GM12873 (cell line): Measurements from ENCODE around the gene COX6B2.

Source experiments
- TF ChIP-seq, protein P1 (sequence below): IDR thresholded peaks from 2 replicates; pipeline ENCODE4 v1.5.1; 2012; ENCODE audit warnings: low read depth, mild to moderate bottlenecking, moderate library complexity, low read length, control low read depth; ENCODE audit not compliant: insufficient read depth; ENCODE audit errors: missing control alignments

The COX6B2 gene

DNA sequence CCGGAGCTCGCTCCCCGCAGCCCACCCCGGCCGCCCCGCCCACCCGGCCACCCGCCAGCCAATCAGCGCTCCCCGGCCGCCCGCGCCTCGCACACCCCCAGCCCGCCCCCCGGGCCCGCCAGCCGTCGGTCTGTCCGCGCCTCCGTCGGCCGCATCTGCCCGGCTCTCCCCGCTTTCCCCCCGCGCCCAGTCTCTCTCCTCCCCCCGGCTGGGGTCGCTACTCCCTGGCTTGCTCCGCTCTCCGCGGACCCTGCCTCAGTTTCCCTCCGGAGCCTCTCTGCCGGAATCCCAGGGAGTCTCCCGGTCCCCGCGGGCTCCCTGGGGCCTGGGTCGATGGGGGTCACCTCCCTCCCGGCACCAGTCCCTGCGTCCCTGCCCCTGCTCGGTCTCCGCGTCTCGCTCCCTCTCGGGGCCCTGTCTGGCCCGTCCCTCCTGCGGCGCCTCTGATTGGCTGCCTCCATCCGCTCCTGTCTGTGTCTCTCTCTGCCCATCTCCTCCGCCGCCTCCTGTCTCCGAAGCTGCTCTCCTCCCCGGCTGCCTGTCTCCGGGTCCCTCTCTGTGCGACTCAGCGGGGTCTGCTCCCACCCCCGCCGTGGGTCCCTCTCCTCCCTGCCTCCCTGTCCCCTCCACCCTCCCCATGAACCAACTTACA lies 15.3 kb upstream of the COX6B2 start:
- TF ChIP-seq, protein P1, sequence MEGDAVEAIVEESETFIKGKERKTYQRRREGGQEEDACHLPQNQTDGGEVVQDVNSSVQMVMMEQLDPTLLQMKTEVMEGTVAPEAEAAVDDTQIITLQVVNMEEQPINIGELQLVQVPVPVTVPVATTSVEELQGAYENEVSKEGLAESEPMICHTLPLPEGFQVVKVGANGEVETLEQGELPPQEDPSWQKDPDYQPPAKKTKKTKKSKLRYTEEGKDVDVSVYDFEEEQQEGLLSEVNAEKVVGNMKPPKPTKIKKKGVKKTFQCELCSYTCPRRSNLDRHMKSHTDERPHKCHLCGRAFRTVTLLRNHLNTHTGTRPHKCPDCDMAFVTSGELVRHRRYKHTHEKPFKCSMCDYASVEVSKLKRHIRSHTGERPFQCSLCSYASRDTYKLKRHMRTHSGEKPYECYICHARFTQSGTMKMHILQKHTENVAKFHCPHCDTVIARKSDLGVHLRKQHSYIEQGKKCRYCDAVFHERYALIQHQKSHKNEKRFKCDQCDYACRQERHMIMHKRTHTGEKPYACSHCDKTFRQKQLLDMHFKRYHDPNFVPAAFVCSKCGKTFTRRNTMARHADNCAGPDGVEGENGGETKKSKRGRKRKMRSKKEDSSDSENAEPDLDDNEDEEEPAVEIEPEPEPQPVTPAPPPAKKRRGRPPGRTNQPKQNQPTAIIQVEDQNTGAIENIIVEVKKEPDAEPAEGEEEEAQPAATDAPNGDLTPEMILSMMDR = no peak

DNA sequence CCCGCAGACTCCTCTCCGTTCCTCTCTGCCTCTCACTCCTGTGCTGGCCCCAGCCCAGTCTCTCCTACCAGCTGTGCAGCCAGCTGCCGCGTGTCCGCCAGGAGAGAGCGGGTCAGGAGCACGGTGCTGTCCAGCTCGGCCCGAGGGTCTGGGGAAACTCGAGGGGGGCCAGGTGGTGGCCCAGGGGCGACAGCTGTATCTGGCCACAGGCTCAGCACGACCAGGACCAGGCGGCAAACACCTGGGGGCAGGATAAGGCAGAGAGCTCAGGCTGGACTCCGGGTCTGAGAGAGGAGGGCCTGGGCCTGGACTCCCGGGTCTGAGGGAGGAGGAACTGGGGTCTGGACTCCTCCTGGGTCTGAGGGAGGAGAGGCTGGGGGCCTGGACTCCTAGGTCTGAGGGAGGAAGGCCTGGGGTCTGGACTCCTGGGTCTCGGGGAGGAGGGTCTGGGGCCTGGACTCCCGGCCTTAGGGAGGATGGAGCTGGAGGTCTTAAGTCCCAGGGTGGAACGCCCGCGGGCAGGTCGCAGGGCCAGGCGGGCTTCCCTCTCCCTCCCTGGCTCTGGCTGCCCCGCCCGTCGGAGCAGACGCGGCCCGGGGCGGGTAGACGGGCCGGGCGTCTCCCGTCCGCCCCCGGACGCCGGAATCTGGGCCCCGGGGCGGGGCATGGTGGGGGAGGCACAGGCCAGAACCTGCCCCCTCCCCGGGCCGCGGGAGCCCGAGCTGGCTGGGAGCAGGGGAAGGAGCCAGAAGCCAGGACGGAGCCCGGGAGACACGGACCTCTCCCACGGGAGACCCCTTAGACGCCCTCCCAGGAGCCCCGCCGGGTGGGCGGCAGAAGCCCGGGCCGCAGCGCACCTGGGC lies 14.4 kb upstream of the COX6B2 start:
- TF ChIP-seq, protein P1 = no peak

DNA sequence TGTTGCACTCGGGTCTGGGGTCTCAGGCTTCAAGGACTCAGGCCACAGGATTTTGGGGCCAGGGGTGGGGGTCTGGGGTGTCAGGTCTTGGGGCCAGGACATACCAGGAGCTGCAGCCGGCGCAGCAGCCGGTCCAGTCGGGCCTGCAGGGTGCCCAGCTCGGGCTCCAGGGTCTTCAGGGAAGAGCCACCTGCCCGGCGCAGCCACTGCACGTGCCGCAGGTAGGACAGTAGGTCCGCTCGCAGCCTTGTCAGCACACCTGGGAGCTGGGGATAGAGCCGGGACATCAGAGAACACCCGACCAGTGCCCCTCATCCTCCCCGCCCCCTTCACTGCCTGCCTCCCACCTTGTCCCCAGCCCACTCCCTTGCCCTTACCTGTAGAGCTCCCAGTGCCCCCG lies 13.6 kb upstream of the COX6B2 start:
- TF ChIP-seq, protein P1 = no peak

DNA sequence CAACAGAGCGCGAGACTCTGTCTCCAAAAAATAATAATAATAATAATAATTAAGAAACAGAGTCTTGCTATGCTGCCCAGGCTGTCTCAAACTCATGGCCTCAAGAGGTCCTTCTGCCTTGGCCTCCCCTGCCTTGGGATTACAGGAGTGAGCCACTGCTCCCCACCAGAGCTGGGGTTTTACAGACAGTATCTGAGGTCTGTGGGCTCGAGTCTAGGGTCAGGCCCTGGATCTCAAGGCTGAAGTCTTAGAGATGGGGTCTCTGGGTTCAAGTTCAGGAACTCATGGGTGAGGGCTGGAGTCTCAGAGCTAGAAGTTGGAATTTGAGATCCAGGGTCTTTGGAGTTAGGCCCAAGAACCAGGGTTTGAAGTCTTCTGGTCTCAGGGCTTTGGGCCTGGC lies 12.3 kb upstream of the COX6B2 start:
- TF ChIP-seq, protein P1 = no peak

DNA sequence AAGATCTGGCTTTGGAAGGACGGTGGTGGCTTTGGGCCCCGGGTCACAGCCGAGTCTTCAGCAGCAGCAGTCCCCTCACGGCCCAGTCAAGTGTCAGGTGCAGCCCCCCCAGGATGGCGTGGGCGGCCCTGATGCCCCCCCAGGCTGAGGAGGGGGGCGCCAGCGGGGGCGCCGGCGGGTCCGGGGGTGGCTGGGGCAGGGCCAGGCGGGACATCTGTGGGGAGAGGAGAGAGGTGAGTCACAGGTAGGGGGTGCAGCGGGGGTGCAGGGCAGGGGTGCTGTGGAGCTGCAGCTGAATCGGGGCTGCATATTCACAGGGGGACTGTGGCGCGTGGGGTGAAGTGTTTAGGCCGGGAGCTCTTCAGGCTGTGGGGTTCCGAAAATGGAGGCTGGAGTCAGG lies 11.4 kb upstream of the COX6B2 start:
- TF ChIP-seq, protein P1 = no peak

DNA sequence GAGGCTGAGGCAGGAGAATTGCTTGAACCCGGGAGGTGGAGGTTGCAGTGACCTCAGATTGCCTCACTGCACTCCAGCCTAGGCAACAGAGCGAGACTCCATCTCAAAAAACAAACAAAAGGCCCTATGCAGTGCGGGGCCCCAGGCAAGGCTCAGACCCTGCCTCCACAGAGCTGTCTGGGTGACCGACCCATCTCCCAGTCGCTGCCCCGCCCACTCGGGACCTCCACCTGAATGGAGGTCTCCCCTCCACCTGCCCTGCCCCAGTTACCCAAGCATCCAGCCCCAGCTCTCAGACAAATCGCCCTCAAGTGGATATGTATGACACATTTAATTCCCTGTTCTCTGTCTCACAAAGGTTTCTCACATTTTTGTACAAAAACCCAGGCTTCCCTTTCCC lies 10.7 kb upstream of the COX6B2 start:
- TF ChIP-seq, protein P1 = no peak

DNA sequence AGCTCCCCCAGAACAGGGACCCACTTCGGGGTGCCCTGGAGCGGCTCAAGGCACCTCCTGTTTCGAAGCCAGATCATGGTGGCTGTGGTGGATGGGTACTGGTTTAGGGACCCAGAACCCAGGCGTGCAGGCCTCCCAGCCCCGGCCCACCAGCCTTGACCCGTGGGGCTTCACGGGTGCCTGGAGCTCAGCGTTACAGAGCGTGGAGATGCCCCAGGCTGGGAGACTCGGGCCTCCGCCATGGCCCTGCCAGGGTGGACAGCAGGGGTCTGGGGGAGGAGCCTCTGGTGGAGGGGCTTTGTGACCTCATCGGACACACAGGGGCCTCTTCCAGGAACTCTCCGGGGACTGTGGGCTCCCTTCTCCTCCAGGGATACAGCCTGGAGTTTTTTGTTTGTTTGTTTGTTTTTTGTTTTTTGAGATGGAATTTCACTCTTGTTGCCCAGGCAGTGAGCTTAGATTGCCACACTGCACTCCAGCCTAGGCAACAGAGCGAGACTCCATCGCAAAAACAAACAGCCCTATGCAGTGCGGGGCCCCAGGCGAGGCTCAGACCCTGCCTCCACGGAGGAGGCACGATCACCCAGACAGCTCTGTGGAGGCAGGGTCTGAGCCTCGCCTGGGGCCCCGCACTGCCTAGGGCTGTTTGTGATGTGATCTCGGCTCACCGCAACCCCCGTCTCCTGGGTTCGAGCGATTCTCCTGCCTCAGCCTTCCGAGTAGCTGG lies 8.6 kb upstream of the COX6B2 start, which contains the start of gene GARIN5B:
TSS of gene GARIN5B (minus strand) at position 271 of the 727 bp plus-strand sequence. CDS start at position 77, 194 bp downstream.
- TF ChIP-seq, protein P1 = no peak
